GM12878 (cell line): ENCODE measurements around the gene OTUB2. TPM values are rescaled to one million over a fixed set of nuclear protein-coding genes. Genes with fewer than 3 reads are reported as not detected.
A peak's percentile ranks its signal among the peaks of the same experiment; 100 is the strongest.

Experiments used
- CBX3 ChIP-seq: fragments of 200-600 bp; sonication (generic); IDR thresholded peaks from 2 replicates; pipeline ENCODE4 v1.6.1; 2016; ENCODE audit warnings: low read depth, borderline replicate concordance
- CHD4 ChIP-seq: fragments of 200-600 bp; sonication (generic); IDR thresholded peaks from 2 replicates; pipeline ENCODE4 v1.6.1; 2016; ENCODE audit warnings: mild to moderate bottlenecking
- EZH2 ChIP-seq: IDR thresholded peaks from 2 replicates; pipeline ENCODE4 v1.6.1; 2012; ENCODE audit warnings: low read depth, mild to moderate bottlenecking, control low read depth, inconsistent platforms, low read length, borderline replicate concordance; ENCODE audit not compliant: control insufficient read depth
- KLF5 ChIP-seq: fragments of 450-650 bp; IDR thresholded peaks from 2 replicates; pipeline ENCODE4 v1.6.1; 2014; ENCODE audit warnings: mild to moderate bottlenecking; ENCODE audit not compliant: partially characterized antibody
- NR2C2 ChIP-seq: IDR thresholded peaks from 2 replicates; pipeline ENCODE4 v1.6.1; 2011; ENCODE audit warnings: borderline replicate concordance, low read depth; ENCODE audit not compliant: control insufficient read depth, insufficient read length
- SMAD5 ChIP-seq: IDR thresholded peaks from 2 replicates; pipeline ENCODE4 v1.6.1; 2016; ENCODE audit warnings: antibody characterized with exemption, low read depth
- SUPT20H ChIP-seq: IDR thresholded peaks from 2 replicates; pipeline ENCODE4 v1.6.1; 2011; ENCODE audit warnings: low read depth, mild to moderate bottlenecking, low read length, moderate library complexity, borderline replicate concordance; ENCODE audit not compliant: control insufficient read depth
- TCF3 ChIP-seq: IDR thresholded peaks from 2 replicates; pipeline ENCODE4 v1.6.1; 2012; ENCODE audit warnings: low read depth, mild to moderate bottlenecking, low read length, borderline replicate concordance; ENCODE audit not compliant: insufficient read depth
- ZNF274 ChIP-seq: IDR thresholded peaks from one replicate; pipeline ENCODE4 v1.8.0; 2011; ENCODE audit not compliant: insufficient read length, insufficient read depth
- ZNF622 ChIP-seq: fragments of 450-650 bp; IDR thresholded peaks from 2 replicates; pipeline ENCODE4 v1.6.1; 2017; ENCODE audit warnings: mild to moderate bottlenecking, inconsistent platforms
- polyA plus RNA-seq, 11 experiments: library from polyadenylated mRNA; depleted of rRNA in 4 of 11; unstranded in 6 of 11; stranded (reverse) in 5 of 11; fragments of >200 nt; fragmentation: Nextera tagmentation in 4 of 11; fragmentation: Illumina TruSeq in 1 of 11; extraction: Ambion mirVana in 4 of 11; extraction: Trizol in 1 of 11; gene quantifications; 1 replicate in 1 of 11; 2 replicates in 10 of 11; pipeline versions ENCODE4 v1.2.1 to v1.2.3, GENCODE V29; 2011 to 2016; ENCODE audit warnings: inconsistent platforms in 2 of 11, missing spikeins in 2 of 11, low read depth in 1 of 11
- total RNA-seq, 4 experiments: library from RNA; depleted of rRNA in 3 of 4; stranded (reverse); fragments of >200 nt in 3 of 4; fragmentation: Illumina TruSeq in 1 of 4; extraction: Trizol in 1 of 4; gene quantifications; 2 replicates each; pipeline versions ENCODE4 v1.2.1 to v1.2.3, GENCODE V29; 2013 to 2021
- TF ChIP-seq, protein P1 (sequence below): fragments of 450-650 bp; IDR thresholded peaks from 2 replicates; pipeline ENCODE4 v1.6.1; 2017; ENCODE audit warnings: borderline replicate concordance
- TF ChIP-seq, protein P2 (sequence below): fragments of 450-650 bp; IDR thresholded peaks from 2 replicates; pipeline ENCODE4 v1.6.1; 2017; ENCODE audit warnings: antibody characterized with exemption, mild to moderate bottlenecking, moderate library complexity
- TF ChIP-seq, protein P3 (sequence below): fragments of 450-650 bp; IDR thresholded peaks from 2 replicates; pipeline ENCODE4 v1.6.1; 2018; ENCODE audit warnings: mild to moderate bottlenecking, low read depth, moderate library complexity; ENCODE audit not compliant: partially characterized antibody
- TF ChIP-seq, protein P4 (sequence below): fragments of 450-650 bp; IDR thresholded peaks from 2 replicates; pipeline ENCODE4 v1.6.1; 2016; ENCODE audit warnings: mild to moderate bottlenecking, moderate library complexity, borderline replicate concordance
- TF ChIP-seq, protein P5 (sequence below): IDR thresholded peaks from 2 replicates; pipeline ENCODE4 v1.6.1; 2012; ENCODE audit warnings: low read length, inconsistent platforms

The OTUB2 gene
- total and polyA plus RNA-seq, 10 of the 15 experiments (the other 5 are each of a cell fraction or from before 2014, with no cell fraction given) = 0.05 to 0.82 (median 0.43) TPM

DNA sequence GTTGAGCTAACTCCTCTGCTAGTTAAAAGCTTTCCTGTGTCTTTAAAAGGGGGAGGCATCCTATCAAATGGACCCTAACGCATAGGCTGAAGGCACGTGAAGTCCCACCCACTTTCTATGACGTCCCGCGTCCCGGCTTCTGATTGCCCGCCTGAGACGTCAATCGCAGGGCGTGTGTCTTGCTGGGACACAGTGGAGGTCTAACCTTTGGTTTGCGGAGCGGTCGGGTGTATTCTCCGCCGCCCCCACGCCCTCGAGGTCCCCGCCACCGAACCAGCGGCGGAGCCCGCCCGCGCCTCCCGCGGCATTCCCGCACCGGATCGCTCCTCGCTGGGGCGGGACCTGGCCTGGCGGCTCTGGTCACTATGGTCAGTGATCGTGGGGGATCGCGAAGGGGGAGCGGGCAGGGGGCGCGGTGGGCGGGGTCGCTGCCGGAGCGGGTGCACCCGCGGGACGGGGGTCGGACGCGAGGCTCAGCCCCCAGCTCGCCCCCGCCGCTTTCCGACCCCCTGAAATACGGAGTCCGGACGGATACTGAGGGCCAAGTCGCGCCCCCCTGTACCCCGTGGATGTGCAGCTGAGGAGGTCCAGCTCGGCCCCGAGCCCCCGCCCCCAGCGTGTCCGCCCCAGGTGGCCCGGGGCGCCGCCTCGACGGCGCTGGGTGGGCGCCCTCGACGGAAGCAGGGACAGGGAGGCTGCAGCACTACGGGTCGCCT, at the start of gene OTUB2 (continued):
- TF ChIP-seq, protein P1, sequence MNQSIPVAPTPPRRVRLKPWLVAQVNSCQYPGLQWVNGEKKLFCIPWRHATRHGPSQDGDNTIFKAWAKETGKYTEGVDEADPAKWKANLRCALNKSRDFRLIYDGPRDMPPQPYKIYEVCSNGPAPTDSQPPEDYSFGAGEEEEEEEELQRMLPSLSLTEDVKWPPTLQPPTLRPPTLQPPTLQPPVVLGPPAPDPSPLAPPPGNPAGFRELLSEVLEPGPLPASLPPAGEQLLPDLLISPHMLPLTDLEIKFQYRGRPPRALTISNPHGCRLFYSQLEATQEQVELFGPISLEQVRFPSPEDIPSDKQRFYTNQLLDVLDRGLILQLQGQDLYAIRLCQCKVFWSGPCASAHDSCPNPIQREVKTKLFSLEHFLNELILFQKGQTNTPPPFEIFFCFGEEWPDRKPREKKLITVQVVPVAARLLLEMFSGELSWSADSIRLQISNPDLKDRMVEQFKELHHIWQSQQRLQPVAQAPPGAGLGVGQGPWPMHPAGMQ = no peak
- TF ChIP-seq ZNF622 (no peak), CHD4 (no peak), SUPT20H (no peak), TCF3 (no peak), NR2C2 (no peak), SMAD5 (no peak), CBX3 (no peak), EZH2 (no peak), KLF5 (peak; percentile 51), ZNF274 (no peak)
- TF ChIP-seq, protein P2, sequence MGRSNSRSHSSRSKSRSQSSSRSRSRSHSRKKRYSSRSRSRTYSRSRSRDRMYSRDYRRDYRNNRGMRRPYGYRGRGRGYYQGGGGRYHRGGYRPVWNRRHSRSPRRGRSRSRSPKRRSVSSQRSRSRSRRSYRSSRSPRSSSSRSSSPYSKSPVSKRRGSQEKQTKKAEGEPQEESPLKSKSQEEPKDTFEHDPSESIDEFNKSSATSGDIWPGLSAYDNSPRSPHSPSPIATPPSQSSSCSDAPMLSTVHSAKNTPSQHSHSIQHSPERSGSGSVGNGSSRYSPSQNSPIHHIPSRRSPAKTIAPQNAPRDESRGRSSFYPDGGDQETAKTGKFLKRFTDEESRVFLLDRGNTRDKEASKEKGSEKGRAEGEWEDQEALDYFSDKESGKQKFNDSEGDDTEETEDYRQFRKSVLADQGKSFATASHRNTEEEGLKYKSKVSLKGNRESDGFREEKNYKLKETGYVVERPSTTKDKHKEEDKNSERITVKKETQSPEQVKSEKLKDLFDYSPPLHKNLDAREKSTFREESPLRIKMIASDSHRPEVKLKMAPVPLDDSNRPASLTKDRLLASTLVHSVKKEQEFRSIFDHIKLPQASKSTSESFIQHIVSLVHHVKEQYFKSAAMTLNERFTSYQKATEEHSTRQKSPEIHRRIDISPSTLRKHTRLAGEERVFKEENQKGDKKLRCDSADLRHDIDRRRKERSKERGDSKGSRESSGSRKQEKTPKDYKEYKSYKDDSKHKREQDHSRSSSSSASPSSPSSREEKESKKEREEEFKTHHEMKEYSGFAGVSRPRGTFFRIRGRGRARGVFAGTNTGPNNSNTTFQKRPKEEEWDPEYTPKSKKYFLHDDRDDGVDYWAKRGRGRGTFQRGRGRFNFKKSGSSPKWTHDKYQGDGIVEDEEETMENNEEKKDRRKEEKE = no peak
- TF ChIP-seq, protein P3, sequence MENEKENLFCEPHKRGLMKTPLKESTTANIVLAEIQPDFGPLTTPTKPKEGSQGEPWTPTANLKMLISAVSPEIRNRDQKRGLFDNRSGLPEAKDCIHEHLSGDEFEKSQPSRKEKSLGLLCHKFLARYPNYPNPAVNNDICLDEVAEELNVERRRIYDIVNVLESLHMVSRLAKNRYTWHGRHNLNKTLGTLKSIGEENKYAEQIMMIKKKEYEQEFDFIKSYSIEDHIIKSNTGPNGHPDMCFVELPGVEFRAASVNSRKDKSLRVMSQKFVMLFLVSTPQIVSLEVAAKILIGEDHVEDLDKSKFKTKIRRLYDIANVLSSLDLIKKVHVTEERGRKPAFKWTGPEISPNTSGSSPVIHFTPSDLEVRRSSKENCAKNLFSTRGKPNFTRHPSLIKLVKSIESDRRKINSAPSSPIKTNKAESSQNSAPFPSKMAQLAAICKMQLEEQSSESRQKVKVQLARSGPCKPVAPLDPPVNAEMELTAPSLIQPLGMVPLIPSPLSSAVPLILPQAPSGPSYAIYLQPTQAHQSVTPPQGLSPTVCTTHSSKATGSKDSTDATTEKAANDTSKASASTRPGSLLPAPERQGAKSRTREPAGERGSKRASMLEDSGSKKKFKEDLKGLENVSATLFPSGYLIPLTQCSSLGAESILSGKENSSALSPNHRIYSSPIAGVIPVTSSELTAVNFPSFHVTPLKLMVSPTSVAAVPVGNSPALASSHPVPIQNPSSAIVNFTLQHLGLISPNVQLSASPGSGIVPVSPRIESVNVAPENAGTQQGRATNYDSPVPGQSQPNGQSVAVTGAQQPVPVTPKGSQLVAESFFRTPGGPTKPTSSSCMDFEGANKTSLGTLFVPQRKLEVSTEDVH = no peak
- TF ChIP-seq, protein P4, sequence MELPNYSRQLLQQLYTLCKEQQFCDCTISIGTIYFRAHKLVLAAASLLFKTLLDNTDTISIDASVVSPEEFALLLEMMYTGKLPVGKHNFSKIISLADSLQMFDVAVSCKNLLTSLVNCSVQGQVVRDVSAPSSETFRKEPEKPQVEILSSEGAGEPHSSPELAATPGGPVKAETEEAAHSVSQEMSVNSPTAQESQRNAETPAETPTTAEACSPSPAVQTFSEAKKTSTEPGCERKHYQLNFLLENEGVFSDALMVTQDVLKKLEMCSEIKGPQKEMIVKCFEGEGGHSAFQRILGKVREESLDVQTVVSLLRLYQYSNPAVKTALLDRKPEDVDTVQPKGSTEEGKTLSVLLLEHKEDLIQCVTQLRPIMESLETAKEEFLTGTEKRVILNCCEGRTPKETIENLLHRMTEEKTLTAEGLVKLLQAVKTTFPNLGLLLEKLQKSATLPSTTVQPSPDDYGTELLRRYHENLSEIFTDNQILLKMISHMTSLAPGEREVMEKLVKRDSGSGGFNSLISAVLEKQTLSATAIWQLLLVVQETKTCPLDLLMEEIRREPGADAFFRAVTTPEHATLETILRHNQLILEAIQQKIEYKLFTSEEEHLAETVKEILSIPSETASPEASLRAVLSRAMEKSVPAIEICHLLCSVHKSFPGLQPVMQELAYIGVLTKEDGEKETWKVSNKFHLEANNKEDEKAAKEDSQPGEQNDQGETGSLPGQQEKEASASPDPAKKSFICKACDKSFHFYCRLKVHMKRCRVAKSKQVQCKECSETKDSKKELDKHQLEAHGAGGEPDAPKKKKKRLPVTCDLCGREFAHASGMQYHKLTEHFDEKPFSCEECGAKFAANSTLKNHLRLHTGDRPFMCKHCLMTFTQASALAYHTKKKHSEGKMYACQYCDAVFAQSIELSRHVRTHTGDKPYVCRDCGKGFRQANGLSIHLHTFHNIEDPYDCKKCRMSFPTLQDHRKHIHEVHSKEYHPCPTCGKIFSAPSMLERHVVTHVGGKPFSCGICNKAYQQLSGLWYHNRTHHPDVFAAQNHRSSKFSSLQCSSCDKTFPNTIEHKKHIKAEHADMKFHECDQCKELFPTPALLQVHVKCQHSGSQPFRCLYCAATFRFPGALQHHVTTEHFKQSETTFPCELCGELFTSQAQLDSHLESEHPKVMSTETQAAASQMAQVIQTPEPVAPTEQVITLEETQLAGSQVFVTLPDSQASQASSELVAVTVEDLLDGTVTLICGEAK = no peak; the same call in 1 of the 2 replicates
- TF ChIP-seq, protein P5, sequence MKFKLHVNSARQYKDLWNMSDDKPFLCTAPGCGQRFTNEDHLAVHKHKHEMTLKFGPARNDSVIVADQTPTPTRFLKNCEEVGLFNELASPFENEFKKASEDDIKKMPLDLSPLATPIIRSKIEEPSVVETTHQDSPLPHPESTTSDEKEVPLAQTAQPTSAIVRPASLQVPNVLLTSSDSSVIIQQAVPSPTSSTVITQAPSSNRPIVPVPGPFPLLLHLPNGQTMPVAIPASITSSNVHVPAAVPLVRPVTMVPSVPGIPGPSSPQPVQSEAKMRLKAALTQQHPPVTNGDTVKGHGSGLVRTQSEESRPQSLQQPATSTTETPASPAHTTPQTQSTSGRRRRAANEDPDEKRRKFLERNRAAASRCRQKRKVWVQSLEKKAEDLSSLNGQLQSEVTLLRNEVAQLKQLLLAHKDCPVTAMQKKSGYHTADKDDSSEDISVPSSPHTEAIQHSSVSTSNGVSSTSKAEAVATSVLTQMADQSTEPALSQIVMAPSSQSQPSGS = no peak
